Fibroblast of skin of back (primary cell): ENCODE results near the gene PPIF.
A peak's percentile ranks its signal among the peaks of the same experiment; 100 is the strongest.
"Not testable (repeated sequence)": the region's sequence is repeated elsewhere in the genome, so short reads cannot be mapped to it uniquely, and the experiment has no call there.

Experiments used
- DNase-seq: peaks from one replicate; pipeline ENCODE4 v3.0.0-alpha.2; 2013

The PPIF gene

DNA sequence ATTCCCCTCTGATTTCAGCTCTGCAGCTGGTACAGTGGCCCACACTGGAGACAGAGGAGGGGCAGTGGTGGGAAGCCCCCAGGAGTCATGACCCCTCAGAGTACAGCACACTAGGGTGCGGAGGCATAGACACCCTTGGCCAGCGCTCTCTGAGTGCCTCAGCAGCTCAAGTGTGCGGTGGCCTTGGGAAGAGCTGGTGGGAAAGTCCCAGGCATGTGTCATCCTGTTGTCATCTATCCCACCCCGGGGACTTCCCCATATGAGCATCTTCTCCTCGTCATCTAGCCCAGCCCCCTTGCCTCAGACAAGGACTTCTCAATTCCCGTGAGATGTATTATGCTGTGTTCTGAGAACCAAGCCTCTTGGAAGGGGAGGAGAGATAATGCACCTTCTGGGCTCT is 15.6 kb upstream of the PPIF start:
- DNase-seq, result peak; percentile 99

- not testable (repeated sequence) for DNase-seq
These were observed 14.5 kb upstream of the PPIF start for GRCh38 chr10:79332610-79333315.

DNA sequence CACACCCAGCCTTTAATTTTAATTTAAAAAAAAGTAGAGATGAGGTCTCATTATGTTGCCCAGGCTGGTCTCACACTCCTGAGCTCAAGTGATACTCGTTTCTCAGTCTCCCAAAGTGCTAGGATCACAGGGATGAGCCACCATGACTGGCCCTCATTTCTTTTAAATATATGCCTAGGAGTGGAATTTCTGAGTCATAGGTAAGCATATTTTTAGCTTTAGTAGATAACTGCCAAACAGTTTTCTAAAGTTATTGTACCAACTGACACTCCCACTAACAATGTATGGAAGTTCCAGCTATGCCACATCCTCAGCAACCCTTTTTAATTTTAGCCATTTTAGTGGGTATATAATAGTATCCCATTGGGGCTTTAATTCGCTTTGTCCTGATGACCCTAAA is 13.8 kb upstream of the PPIF start:
- peak; percentile 94 for DNase-seq

DNA sequence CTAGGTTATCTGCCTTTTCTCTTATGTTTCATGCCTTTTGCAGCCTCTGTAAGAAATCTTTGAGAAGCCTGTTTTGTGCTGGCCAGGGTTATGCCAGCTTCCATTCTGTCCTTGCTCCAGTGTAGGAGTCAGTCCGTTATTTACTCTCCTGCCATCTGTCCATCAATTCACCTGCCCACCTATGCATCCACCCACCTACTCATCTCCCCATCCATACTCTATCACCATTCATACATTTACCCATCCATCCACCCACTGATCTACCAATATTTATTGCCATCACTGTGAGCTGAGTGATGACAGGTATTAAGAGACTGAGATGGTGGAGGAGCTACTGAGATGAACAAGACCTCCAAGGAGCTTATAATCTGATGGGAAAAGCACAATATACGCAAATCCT is 12.7 kb upstream of the PPIF start:
- DNase-seq, result no peak

DNA sequence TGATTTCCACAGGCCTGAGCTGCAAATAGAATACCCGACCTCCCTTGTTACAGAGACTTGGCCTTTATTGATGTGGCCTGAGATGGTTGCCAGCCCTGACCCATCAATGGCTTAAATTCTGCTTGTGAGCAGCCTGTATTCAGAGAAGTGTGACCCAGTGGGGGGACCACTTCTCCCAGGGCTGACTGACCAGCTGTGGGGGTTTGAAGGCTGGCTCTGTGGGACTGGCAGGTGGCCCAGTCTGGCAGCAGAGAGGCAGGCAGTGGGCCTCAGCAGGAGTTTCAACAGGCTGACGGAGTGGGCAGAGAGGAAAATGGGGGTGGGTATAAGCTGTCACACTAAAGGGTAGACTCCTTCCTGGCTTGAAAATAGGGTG is 12.2 kb upstream of the PPIF start:
- DNase-seq, result no peak

DNA sequence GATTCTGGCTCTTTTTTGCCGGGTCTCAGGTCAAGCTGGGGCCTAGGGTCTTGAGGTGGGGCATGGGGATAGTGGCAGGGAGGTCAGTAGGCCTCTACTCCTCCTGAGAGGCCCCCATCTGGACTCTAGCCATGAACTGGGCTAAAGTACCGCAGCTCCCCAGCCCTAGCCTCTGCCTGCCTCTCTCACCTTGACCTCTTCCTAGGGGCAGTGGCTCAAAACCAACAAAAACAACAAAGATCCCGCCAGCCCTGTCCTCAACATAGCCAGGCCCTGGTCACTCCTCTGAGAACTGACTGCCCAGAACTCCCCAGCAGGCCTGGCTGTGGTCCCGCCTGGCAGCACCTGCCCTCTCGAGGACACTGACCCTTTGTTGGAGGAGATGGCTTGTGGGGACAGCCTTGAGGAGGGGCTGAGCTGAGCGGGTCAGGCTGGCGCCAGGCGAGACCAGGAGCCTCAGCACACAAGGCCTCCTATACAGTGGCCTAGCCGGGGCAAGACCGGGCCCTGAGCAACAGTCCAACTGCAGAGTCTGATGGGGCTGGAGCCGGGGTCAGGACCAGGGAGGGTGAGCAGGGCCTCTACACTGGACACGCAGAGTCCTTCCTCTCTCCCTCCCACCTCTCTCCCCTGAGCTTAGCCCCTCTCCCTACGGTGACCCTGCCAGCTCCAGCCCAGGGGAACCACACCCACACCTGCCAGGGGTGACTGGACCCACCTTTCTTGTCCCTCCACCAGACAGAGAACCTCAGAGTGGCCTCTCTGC is 11.6 kb upstream of the PPIF start:
- no peak for DNase-seq

GRCh38 chr10:79336276-79336675 is 11.0 kb upstream of the PPIF start:
- no peak for DNase-seq

DNA sequence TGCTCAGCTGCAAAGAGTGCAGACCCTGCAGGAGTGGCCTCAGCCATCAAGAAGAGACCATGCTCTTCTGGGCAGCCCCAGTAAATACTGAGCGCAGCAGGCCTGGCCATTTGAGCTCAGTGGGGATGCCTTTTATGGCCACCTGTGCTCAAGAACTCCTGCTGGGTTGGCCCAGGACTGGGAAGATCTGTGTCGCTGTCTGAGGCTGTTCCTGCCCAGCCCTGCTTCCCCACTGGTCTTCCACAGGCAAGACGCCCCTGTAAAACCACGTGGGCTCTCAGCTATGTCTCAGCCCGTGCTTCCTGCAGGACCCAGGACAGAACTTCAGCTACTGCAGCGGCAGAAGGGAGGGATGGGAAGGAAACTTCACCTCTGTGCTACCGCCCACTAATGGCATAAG is 10.5 kb upstream of the PPIF start:
- peak; percentile 41 for DNase-seq

DNA sequence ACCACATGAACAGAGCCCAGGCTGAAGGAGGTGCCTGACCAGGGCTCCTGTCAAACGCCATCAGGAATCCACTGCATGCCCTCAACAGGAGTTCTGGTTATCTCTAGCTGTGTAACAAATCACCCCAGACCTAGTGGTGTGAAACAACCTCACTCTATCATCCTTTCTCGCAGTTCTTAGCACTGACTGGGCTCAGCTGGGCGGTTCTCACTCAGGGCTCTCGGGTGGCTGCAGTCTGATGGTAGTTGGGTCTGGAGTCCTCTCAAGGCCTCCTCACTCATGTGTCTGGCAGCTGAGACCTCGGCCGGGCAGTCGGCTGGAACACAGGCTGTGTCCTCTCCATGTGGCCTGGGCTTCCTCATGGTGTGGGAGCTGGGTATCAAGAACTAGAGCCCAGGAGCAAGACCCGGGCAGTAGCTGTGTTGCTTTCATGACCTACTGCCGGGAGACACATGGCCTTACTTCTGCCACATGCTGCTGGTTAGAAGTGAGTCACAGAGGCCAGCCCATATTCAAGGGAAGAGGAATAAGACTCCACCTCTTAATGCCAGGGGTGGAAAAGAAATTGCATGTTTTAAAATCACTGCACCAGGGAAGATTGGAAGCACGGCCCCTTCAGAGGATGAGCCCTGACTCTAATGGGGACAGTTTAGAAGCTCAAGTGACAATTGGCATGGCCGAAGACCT is 9.3 kb upstream of the PPIF start:
- not testable (repeated sequence) for DNase-seq

DNA sequence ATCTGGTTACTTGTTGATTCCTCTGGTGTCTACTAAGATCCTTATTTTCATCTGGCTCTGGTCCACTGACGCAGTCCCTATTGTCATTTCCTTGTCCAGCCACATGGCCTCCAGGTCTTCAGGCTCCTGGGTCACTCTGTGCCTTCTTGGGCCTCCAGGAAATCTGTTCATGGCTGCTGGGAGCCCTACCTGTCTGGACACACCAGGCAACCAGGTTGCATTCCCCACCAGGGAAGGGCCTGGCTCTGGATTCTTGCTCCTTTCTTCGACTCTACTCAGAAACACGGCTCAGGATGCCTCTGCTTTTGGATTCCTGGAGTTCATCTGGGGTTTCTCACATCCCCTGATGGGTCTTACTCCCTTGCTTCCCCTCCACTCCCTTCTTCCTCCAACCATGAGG is 8.0 kb upstream of the PPIF start:
- no peak for DNase-seq

DNA sequence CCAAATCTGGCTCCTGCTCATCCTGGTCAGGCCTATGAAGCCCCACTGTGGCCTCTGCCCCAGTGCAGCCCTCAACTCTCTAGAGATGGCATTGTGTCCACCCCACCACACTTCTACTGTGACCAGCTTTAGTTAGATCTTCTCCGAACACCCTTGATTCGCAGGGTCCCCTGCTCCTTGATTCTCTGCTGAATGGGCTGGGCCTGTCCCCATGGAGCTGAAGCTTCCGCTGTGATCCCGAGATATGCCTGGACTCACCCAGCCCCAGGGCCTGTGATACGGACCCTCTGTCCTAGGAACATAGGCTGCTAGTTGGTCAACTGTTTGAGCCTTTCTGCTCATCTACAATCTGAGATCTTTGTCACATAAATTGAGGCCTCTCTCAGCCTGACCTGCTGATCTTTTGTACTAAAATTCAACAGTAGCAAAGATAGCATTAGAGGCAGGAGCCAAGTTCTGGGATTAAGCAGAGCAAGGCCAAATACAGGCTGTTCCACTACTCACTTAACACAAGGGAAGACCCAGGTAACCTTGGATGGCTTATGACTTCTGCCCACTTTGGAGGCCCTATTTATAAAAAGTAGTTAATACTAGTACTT is 6.5 kb upstream of the PPIF start:
- DNase-seq, result no peak

GRCh38 chr10:79342295-79342761 is 4.9 kb upstream of the PPIF start:
- no peak for DNase-seq

DNA sequence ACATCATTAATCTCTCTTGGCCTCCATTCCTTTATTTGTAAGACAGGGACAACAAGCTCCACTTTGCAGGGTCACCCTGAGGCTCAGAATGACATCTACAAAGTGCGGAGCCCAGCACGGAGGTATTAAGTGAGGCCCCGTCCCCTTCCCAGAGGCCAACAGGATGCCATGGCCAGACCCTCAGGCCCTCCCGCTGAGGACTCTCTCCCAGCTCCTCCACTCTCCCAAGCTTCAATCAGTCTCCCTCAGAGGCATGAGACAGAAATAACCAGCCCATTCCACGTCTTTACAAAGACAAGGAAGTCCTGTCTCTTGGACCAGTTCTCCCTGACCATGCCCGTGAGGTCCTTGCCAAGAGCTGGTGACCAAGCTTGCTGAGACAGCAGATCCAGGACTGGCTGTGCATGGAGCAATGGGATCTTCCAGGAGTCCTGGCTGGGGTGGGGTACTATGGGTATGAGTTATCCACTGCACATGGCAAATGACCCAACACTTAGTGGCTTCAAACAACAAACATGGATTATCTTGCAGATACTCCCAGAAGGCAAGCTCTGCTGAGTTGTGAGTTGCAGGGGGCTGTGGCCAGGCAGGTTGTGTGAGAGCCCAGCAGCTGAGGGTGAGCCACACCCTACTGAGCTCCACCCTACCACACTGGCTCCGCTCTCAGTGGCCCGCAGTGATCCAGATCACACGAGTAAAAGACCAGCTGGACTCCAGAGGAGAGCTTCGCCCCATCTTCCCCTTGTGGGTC is 4.3 kb upstream of the PPIF start:
- DNase-seq, result no peak

DNA sequence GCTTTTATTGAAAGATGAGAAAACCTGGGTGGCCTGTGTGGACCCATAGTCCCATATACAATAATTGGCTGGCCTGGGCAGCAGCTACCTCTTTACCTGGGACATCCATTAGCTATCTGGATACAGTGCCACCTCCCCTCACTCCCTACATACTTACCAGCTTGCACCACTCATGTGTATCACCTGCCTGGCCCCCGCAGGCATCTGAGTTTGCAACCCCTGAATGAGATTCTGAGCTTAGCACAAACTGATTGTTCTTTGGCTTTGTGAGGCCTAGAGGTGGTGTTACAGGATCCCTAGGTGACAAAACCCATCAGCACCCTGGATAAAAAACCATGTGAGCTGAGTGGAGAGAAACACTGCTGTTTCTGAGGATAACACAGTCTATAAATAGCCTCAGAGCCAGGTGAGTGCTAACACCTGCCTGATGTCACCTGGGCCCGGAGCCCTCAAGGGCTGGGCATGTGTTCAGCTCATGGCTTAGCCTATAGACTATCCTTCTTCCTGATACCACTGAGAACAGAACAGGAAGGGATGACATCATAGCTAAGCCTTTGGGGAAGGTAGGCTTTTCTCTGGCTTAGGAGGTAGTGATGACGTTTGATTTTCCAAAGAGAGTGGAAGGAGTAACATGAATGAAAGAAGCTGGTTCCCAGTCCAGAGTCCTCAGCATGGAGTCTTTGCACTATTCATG is 2.6 kb upstream of the PPIF start:
- no peak for DNase-seq

GRCh38 chr10:79345241-79346011 is 1.8 kb upstream of the PPIF start:
- DNase-seq, result no peak

GRCh38 chr10:79346012-79346340 is 1.3 kb upstream of the PPIF start:
- no peak for DNase-seq

DNA sequence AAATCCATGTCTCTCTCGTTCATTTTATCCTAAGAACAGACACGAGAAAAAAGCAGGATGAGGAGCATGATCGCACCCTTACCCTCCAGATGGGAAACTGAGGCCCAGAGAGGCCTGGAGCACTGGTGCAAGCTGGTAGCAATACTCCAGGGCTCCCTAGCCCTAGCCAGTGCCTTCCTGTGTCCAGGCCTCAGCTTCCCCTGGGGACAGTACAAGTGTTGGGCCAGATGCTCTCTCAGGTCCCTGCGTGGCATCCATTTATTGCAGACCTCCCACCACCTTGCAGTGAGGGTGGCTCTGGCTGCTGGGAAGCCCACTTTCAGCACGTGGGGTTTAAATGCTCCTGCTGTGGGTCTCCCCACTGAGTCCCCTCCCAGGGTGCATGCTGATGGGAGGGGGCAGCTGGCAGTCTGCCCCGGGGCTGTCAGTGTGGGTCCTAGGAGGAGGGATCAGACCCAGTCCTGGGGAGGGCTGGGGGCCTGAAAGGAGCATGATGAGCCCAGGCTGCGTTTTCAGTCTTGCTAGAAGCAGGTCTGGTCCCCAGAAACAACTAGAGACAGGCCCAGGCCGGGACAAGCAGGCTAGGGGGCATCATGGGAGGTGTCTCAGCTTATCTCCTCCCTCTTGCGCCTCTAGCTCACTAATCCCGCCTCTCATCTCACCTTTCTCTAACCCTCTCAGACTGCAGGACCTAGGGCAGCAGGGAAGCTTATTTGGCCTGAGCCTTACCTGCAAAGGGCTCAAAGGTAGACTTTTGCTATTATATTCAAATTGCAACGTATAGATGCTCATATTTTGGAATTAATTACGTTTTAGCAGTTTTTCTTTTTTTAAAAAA is 662 bp upstream of the PPIF start:
- no peak for DNase-seq

DNA sequence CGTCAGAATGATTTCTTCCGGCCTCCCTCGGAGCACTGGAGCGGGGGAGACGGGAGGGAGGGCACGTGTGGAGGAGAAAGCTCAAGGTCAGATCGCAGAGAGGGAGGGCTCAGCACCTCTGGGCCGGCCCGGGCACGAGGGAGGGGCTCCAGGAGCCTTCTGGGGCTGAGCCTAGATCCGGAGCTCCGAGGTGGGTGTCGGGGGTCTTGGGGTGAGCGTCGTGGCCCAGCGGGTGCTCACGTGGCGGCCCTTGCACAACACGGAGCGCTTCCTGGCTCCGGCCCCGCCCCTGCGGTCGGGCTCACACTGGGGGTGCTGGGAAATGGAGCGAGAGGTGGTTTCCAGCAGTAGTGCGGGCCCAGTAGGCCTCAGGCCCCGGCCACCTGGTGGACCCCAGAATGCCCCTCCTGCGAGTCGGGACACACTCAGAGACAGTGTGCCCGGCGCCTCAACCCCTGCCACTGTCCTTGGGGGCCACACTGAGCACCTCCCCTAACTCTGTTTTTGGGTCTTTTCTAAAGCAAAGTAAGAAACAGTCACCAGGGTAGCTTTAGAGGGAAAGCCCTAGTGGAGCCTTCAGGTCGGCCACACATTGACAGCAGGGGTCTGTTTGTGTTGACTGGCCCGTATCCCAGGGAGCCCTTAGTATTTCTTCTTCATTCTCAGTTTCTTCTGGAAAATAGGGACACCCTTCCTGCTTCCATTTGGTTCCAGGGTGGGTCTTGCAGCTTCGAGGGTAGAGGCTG is 798 bp downstream of the PPIF start:
- peak; percentile 61 for DNase-seq

DNA sequence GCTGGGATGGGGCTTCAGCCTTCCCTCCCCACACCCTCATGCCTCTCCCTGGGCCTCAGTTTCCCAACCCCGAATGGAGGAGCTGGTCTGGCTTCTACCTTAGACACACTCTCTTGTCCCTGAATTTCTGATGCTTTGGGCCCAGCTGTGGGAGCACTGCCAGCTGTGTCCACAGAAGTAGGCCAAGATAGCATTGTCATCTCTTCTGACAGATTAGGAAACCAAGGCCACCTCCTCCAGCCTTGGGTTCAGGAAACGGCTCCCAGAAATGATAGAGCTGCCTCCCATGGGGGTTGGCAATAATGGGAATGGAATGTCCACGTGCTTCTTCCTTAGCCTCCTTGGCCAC is 1.3 kb downstream of the PPIF start:
- DNase-seq, result no peak

GRCh38 chr10:79349072-79349491 is 1.8 kb downstream of the PPIF start:
- DNase-seq, result no peak
